Transverse colon (tissue), 3 donors: ENCODE measurements around the gene CCDC68.

Experiments
- POLR2A ChIP-seq: fragments of 450-650 bp; IDR thresholded peaks from one replicate; pipeline ENCODE4 v1.6.1; 2016; ENCODE audit warnings: antibody characterized with exemption, mild to moderate bottlenecking, moderate library complexity
- TF ChIP-seq, protein P1 (sequence below), 5 experiments: fragments of 200-600 bp in 3 of 5; fragments of 450-650 bp in 2 of 5; sonication (generic) in 3 of 5; IDR thresholded peaks; 1 replicate in 2 of 5; 2 replicates in 3 of 5; pipeline ENCODE4 v1.5.1; 2016 to 2017; ENCODE audit warnings: antibody characterized with exemption in 5 of 5, inconsistent platforms in 3 of 5, mild to moderate bottlenecking in 2 of 5, moderate library complexity in 1 of 5

GRCh38 chr18:54888378-54888777 is 70.9 kb downstream of the CCDC68 start:
- TF ChIP-seq POLR2A: no peak
- TF ChIP-seq, protein P1, sequence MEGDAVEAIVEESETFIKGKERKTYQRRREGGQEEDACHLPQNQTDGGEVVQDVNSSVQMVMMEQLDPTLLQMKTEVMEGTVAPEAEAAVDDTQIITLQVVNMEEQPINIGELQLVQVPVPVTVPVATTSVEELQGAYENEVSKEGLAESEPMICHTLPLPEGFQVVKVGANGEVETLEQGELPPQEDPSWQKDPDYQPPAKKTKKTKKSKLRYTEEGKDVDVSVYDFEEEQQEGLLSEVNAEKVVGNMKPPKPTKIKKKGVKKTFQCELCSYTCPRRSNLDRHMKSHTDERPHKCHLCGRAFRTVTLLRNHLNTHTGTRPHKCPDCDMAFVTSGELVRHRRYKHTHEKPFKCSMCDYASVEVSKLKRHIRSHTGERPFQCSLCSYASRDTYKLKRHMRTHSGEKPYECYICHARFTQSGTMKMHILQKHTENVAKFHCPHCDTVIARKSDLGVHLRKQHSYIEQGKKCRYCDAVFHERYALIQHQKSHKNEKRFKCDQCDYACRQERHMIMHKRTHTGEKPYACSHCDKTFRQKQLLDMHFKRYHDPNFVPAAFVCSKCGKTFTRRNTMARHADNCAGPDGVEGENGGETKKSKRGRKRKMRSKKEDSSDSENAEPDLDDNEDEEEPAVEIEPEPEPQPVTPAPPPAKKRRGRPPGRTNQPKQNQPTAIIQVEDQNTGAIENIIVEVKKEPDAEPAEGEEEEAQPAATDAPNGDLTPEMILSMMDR (IDR thresholded peaks at IDR 0.05): no peak
